NB4 (cell line): ENCODE measurements around the gene GALNT14.

Experiments used
- CTCF ChIP-seq: IDR thresholded peaks from one replicate; pipeline ENCODE4 v1.5.1; 2012; ENCODE audit warnings: low read depth, low read length
- MYC ChIP-seq: IDR thresholded peaks from 2 replicates; pipeline ENCODE4 v1.6.1; 2011; ENCODE audit warnings: low read depth, low read length

GRCh38 chr2:30899516-30900054 lies 238.7 kb downstream of the GALNT14 start:
- no peak for TF ChIP-seq CTCF
- no peak for TF ChIP-seq MYC
